Uterus (tissue), 2 donors: ENCODE measurements around the gene FILIP1.

Experiments
- POLR2A ChIP-seq, 2 donors: fragments of 450-650 bp; IDR thresholded peaks; one replicate each; pipeline ENCODE4 v1.6.1; 2016; ENCODE audit warnings: antibody characterized with exemption in 2 of 2, mild to moderate bottlenecking in 1 of 2, moderate library complexity in 1 of 2
- TF ChIP-seq, protein P1 (sequence below), 4 experiments: fragments of 200-600 bp in 2 of 4; fragments of 450-650 bp in 2 of 4; sonication (generic) in 2 of 4; IDR thresholded peaks; one replicate each; pipeline ENCODE4 v1.5.1; 2016 to 2019; ENCODE audit warnings: antibody characterized with exemption in 4 of 4, mild to moderate bottlenecking in 2 of 4, moderate library complexity in 1 of 4

DNA sequence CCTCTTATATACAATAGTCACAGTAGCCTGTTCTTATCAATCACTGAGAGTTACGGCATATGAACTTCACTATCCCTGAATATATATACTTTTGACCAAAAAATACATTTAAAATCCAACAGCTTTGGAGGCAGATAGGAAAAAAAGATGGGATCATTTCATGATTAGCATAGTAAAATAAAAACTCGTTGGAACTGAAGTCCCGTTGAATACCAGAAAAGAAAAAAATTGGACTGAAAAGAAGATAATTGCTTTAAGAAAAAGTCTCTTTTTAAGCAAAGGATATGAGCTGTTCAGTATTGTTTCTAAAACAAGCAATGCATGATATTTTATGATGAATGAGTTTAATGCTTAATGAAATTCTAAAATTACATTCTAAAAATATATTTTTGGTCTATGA, 4.4 kb upstream of the FILIP1 start:
- TF ChIP-seq, protein P1, sequence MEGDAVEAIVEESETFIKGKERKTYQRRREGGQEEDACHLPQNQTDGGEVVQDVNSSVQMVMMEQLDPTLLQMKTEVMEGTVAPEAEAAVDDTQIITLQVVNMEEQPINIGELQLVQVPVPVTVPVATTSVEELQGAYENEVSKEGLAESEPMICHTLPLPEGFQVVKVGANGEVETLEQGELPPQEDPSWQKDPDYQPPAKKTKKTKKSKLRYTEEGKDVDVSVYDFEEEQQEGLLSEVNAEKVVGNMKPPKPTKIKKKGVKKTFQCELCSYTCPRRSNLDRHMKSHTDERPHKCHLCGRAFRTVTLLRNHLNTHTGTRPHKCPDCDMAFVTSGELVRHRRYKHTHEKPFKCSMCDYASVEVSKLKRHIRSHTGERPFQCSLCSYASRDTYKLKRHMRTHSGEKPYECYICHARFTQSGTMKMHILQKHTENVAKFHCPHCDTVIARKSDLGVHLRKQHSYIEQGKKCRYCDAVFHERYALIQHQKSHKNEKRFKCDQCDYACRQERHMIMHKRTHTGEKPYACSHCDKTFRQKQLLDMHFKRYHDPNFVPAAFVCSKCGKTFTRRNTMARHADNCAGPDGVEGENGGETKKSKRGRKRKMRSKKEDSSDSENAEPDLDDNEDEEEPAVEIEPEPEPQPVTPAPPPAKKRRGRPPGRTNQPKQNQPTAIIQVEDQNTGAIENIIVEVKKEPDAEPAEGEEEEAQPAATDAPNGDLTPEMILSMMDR (IDR thresholded peaks at IDR 0.05), result no peak
- TF ChIP-seq POLR2A (IDR thresholded peaks at IDR 0.05), result no peak
